Urinary bladder (tissue), 4 donors: Measurements from ENCODE around the gene EDARADD. TPM values are rescaled to one million over a fixed set of nuclear protein-coding genes. Genes with fewer than 3 reads are reported as not detected.
"Not testable (repeated sequence)": the region's sequence is repeated elsewhere in the genome, so short reads cannot be mapped to it uniquely, and the experiment has no call there.

Source experiments
- DNase-seq: peaks from one replicate; pipeline ENCODE4 v3.0.0-alpha.2; 2015; ENCODE audit errors: extremely low spot score
- H3K27ac ChIP-seq: one replicate; pipeline ENCODE4 v1.5.1; 2013; ENCODE audit warnings: low read depth, mild to moderate bottlenecking, moderate library complexity
- H3K36me3 ChIP-seq: one replicate; pipeline ENCODE4 v1.6.1; 2013; ENCODE audit warnings: mild to moderate bottlenecking, moderate library complexity; ENCODE audit not compliant: insufficient read depth
- H3K4me1 ChIP-seq: one replicate; pipeline ENCODE4 v1.6.1; 2013; ENCODE audit warnings: mild to moderate bottlenecking, moderate library complexity; ENCODE audit not compliant: insufficient read depth
- H3K4me3 ChIP-seq: one replicate; pipeline ENCODE4 v1.5.1; 2013; ENCODE audit warnings: low read depth, low read length
- whole genome bisulfite sequencing: extraction: QIAGEN DNeasy Blood & Tissue Kit; methylation state at CpG from one replicate; pipeline ENCODE4 v1.1.7; 2013; 5-methylcytosine and 5-hydroxymethylcytosine counted together
- polyA plus RNA-seq: library from polyadenylated mRNA; stranded (reverse); fragments of 200-250 nt; gene quantifications from one replicate; pipeline ENCODE4 v1.2.3, GENCODE V29; 2013
- total RNA-seq: library from RNA; depleted of rRNA; stranded (reverse); fragments of >200 nt; gene quantifications from one replicate; pipeline ENCODE4 v1.2.3, GENCODE V29; 2014
- donor health status: healthy with polysubstance abuse.
- donor health status: healthy.

The EDARADD gene
- total RNA-seq (10.6 TPM), polyA plus RNA-seq (2.8 TPM)

- H3K36me3 ChIP-seq, result no peaks in the 10 kb centered on the region
- H3K4me3 ChIP-seq, result peak within 1 kb of the TSS; percentile 67
- no peaks in the 10 kb centered on the region for H3K4me1 ChIP-seq
- DNase-seq, result no peak
- WGBS, result 76% methylated on average over 13 of the region's 13 CpGs
- peak within 1 kb of the TSS; percentile 13 for H3K27ac ChIP-seq
Observed at GRCh38 chr1:236393681-236394481, at the start of gene EDARADD. TSS of gene EDARADD (plus strand) at chr1:236394286. CDS start at chr1:236394445, 159 bp downstream.

- 30% methylated on average over 1 of the region's 1 CpG for WGBS
- no peak for DNase-seq
- Histone ChIP-seq H3K36me3 (no peaks in the 10 kb centered on the region), H3K27ac (no peak overlapping the region), H3K4me1 (peaks cover 4% of the 10 kb centered on the region), H3K4me3 (no peak overlapping the region)
Observed at GRCh38 chr1:236345728-236346127, 48.4 kb upstream of the EDARADD start.

GRCh38 chr1:236348071-236348470, 46.0 kb upstream of the EDARADD start:
- Histone ChIP-seq H3K4me3 (no peak overlapping the region), H3K4me1 (peaks cover under 1% of the 10 kb centered on the region), H3K27ac (no peak overlapping the region), H3K36me3 (no peaks in the 10 kb centered on the region)
- WGBS, result 97% methylated on average over 31 of the region's 31 CpGs
- DNase-seq, result no peak

GRCh38 chr1:236350308-236350707, 43.8 kb upstream of the EDARADD start:
- no peak overlapping the region for H3K27ac ChIP-seq
- no peak overlapping the region for H3K4me3 ChIP-seq
- no peak for DNase-seq
- WGBS, result 82% methylated on average over 5 of the region's 5 CpGs
- H3K36me3 ChIP-seq, result no peaks in the 10 kb centered on the region
- H3K4me1 ChIP-seq, result no peaks in the 10 kb centered on the region

GRCh38 chr1:236351875-236352573, 42.1 kb upstream of the EDARADD start:
- Histone ChIP-seq H3K4me1 (no peaks in the 10 kb centered on the region), H3K4me3 (no peak overlapping the region), H3K27ac (no peak overlapping the region), H3K36me3 (no peaks in the 10 kb centered on the region)
- DNase-seq, result no peak
- WGBS, result 77% methylated on average over 7 of the region's 7 CpGs

- 95% methylated on average over 4 of the region's 4 CpGs for WGBS
- not testable (repeated sequence) for H3K27ac ChIP-seq, H3K4me3 ChIP-seq
Observed at GRCh38 chr1:236352747-236353146, 41.3 kb upstream of the EDARADD start.

GRCh38 chr1:236353813-236354212, 40.3 kb upstream of the EDARADD start:
- Histone ChIP-seq H3K27ac (no peak overlapping the region), H3K36me3 (no peaks in the 10 kb centered on the region), H3K4me3 (no peak overlapping the region), H3K4me1 (no peaks in the 10 kb centered on the region)
- no peak for DNase-seq
- 74% methylated on average over 4 of the region's 4 CpGs for WGBS

More at GRCh38 chr1:236352747-236353146, 41.3 kb upstream of the EDARADD start:
- H3K36me3 ChIP-seq, H3K4me1 ChIP-seq, DNase-seq: not testable (repeated sequence)

- 51% methylated on average over 4 of the region's 4 CpGs for WGBS
- H3K4me1 ChIP-seq, result no peaks in the 10 kb centered on the region
- H3K36me3 ChIP-seq, result no peaks in the 10 kb centered on the region
- no peak for DNase-seq
- no peak overlapping the region for H3K27ac ChIP-seq
- H3K4me3 ChIP-seq, result no peak overlapping the region
Observed at GRCh38 chr1:236354330-236355147, 39.5 kb upstream of the EDARADD start.

GRCh38 chr1:236356141-236356540, 37.9 kb upstream of the EDARADD start:
- Histone ChIP-seq H3K36me3 (no peaks in the 10 kb centered on the region), H3K27ac (no peak overlapping the region), H3K4me3 (no peak overlapping the region), H3K4me1 (no peaks in the 10 kb centered on the region)
- 76% methylated on average over 2 of the region's 2 CpGs for WGBS
- no peak for DNase-seq

- 87% methylated on average over 7 of the region's 7 CpGs for WGBS
- Histone ChIP-seq H3K27ac (no peak overlapping the region), H3K36me3 (no peaks in the 10 kb centered on the region), H3K4me3 (no peak overlapping the region), H3K4me1 (no peaks in the 10 kb centered on the region)
- no peak for DNase-seq
Observed at GRCh38 chr1:236361909-236362590, 32.0 kb upstream of the EDARADD start.

GRCh38 chr1:236363237-236363636, 30.8 kb upstream of the EDARADD start:
- no peak for DNase-seq
- H3K36me3 ChIP-seq, result no peaks in the 10 kb centered on the region
- WGBS, result 99% methylated on average over 5 of the region's 5 CpGs
- no peak overlapping the region for H3K4me3 ChIP-seq
- no peaks in the 10 kb centered on the region for H3K4me1 ChIP-seq
- no peak overlapping the region for H3K27ac ChIP-seq

GRCh38 chr1:236365999-236366570, 28.0 kb upstream of the EDARADD start:
- Histone ChIP-seq H3K4me3 (no peak overlapping the region), H3K4me1 (no peaks in the 10 kb centered on the region), H3K27ac (no peak overlapping the region), H3K36me3 (no peaks in the 10 kb centered on the region)
- 20% methylated on average over 7 of the region's 7 CpGs for WGBS
- DNase-seq, result no peak

- H3K4me1 ChIP-seq, H3K36me3 ChIP-seq, H3K27ac ChIP-seq, H3K4me3 ChIP-seq, DNase-seq: not testable (repeated sequence)
- 88% methylated on average over 12 of the region's 12 CpGs for WGBS
Observed at GRCh38 chr1:236366681-236367080, 27.4 kb upstream of the EDARADD start.
